Measurements from ENCODE around the gene KIT. TPM values are rescaled to one million over a fixed set of nuclear protein-coding genes. Genes with fewer than 3 reads are reported as not detected.

KIT gene
- polyA plus RNA-seq, 2 donors = 0.49 to 1.7 TPM

DNA sequence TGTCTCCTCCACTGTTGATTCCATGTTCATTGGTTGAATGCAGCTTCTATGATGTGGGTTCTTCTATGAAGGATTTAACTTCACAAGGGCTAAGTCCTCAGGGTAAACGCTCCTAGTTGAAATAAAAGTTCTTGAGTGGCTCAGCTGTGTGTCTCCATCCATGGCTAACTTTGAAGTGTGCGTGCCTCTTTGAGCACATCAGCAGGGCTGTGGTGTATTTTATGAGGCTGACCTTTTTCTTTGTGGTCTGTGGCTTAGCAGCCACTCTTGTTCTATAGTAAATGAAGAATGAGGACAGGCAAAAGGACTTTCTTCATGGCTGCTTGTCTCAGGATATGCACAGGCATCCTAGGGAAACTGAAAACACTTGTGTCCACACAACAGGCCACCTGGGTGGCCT, 88.5 kb downstream of the KIT start:
- Histone ChIP-seq H3K4me1 (ENCODE audit: control insufficient read depth in 2 of 2, insufficient read depth in 2 of 2, low read length in 1 of 2) (no peaks in the 10 kb centered on the region), H3K9me3 (ENCODE audit: control insufficient read depth in 2 of 2, insufficient read depth in 1 of 2, low read depth in 1 of 2, low read length in 1 of 2) (no peaks in the 10 kb centered on the region), H3K4me3 (ENCODE audit: low read depth in 1 of 2, low read length in 2 of 2) (no peak overlapping the region), H3K27ac (ENCODE audit: low read depth in 2 of 2, low read length in 1 of 2) (no peak overlapping the region), H3K27me3 (ENCODE audit: control insufficient read depth in 1 of 2, insufficient read depth in 2 of 2, low read length in 2 of 2) (no peaks in the 10 kb centered on the region), H3K36me3 (ENCODE audit: control insufficient read depth in 2 of 2, insufficient read depth in 2 of 2, low read length in 1 of 2) (no peaks in the 10 kb centered on the region)
- 71 to 72% methylated on average over 2 of the region's 2 CpGs for WGBS, 2 donors

DNA sequence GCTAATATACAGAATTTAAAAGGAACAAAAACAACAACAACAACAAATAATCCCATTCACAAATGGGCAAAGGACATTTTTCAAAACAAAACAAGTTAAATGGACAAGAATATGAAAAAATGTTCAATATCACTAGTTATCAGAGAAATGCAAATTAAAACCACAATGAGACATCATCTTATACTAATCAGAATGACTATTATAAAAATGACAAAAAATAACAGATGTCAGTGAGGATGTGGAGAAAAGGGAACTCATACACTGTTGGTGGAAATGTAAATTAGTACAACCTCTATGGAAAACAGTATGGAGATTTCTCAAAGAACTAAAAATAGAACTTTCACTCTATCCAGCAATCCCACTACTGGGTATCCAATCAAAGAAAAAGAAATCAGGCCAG, 92.6 kb downstream of the KIT start:
- Histone ChIP-seq H3K36me3 (ENCODE audit: control insufficient read depth in 2 of 2, insufficient read depth in 2 of 2, low read length in 1 of 2) (no peaks in the 10 kb centered on the region), H3K9me3 (ENCODE audit: control insufficient read depth in 2 of 2, insufficient read depth in 1 of 2, low read depth in 1 of 2, low read length in 1 of 2) (no peaks in the 10 kb centered on the region), H3K4me3 (ENCODE audit: low read depth in 1 of 2, low read length in 2 of 2) (no peak overlapping the region), H3K4me1 (ENCODE audit: control insufficient read depth in 2 of 2, insufficient read depth in 2 of 2, low read length in 1 of 2) (no peaks in the 10 kb centered on the region), H3K27ac (ENCODE audit: low read depth in 2 of 2, low read length in 1 of 2) (no peak overlapping the region), H3K27me3 (ENCODE audit: control insufficient read depth in 1 of 2, insufficient read depth in 2 of 2, low read length in 2 of 2) (no peaks in the 10 kb centered on the region)

DNA sequence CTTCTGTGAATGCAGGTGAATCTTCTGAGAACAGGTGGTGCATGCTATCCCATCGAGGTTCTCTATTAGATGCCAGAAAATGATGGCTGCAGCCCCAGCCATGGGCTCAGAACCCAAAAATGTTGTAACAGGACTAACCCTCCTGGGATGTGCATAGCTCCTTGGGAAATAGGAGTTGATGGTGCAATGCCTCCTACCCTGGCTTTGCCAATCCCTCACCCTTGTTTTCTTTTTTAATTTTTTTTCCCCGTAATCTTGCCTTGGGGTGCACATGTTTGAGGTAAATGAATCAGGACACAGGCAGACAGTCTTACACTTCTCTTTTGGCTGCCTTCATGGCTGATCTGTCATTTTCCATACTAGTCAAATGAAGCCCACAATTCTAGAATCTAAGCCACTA, 96.6 kb downstream of the KIT start:
- H3K9me3 ChIP-seq (ENCODE audit: control insufficient read depth in 2 of 2, insufficient read depth in 1 of 2, low read depth in 1 of 2, low read length in 1 of 2) = no peaks in the 10 kb centered on the region
- no peaks in the 10 kb centered on the region for H3K27me3 ChIP-seq (ENCODE audit: control insufficient read depth in 1 of 2, insufficient read depth in 2 of 2, low read length in 2 of 2)
- H3K4me1 ChIP-seq (ENCODE audit: control insufficient read depth in 2 of 2, insufficient read depth in 2 of 2, low read length in 1 of 2) = no peaks in the 10 kb centered on the region
- H3K36me3 ChIP-seq (ENCODE audit: control insufficient read depth in 2 of 2, insufficient read depth in 2 of 2, low read length in 1 of 2) = no peaks in the 10 kb centered on the region
- H3K4me3 ChIP-seq (ENCODE audit: low read depth in 1 of 2, low read length in 2 of 2) = no peak overlapping the region
- WGBS, 2 donors = 53% methylated on average over 2 of the region's 2 CpGs
- no peak overlapping the region for H3K27ac ChIP-seq (ENCODE audit: low read depth in 2 of 2, low read length in 1 of 2)

DNA sequence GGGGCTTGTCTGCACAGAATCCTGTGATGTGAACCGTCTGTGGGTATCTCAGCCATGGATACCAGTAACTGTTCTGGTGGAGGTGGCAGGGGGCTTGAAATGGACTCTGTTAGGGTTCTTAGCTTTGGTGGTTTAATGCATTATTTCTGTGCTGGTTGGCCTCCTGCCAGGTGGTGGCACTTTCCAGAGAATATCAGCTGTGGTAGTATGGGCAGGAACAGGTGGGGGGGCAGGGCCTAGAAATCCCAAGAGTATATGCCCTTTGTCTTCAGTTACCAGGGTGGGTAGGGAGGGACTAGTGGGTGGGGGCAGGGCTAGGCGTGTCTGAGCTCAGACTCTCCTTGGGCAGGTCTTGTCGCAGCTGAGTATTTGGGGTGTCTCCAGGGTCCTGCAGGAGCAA, 106.7 kb downstream of the KIT start:
- H3K27ac ChIP-seq (ENCODE audit: low read depth in 2 of 2, low read length in 1 of 2) = no peak overlapping the region
- 92 to 93% methylated on average over 3 of the region's 3 CpGs for WGBS, 2 donors
- H3K4me3 ChIP-seq (ENCODE audit: low read depth in 1 of 2, low read length in 2 of 2) = no peak overlapping the region

DNA sequence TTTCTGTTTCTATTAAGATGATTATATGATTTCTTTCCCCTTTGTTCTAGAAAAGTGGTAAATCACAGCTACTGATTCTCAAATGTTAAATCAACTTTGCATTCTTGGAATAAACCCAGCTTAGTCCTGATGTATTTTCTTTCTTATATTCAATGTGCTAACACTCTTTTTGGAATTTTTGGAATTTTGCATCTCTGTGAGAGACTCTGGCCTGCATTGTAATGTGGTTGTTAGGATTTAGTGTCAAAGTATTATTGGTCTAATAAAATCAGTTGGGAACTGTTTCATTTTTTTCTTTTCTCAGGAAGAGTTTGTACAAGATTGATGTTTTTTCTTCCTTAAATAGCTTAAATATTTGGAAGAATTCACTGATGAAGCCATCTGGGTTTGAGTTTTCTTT, 109.6 kb downstream of the KIT start:
- Histone ChIP-seq H3K9me3 (ENCODE audit: control insufficient read depth in 2 of 2, insufficient read depth in 1 of 2, low read depth in 1 of 2, low read length in 1 of 2) (peaks cover 0 to 2% of the 10 kb centered on the region in 2 donors), H3K27me3 (ENCODE audit: control insufficient read depth in 1 of 2, insufficient read depth in 2 of 2, low read length in 2 of 2) (no peaks in the 10 kb centered on the region), H3K4me1 (ENCODE audit: control insufficient read depth in 2 of 2, insufficient read depth in 2 of 2, low read length in 1 of 2) (no peaks in the 10 kb centered on the region), H3K4me3 (ENCODE audit: low read depth in 1 of 2, low read length in 2 of 2) (no peak overlapping the region), H3K36me3 (ENCODE audit: control insufficient read depth in 2 of 2, insufficient read depth in 2 of 2, low read length in 1 of 2) (no peaks in the 10 kb centered on the region), H3K27ac (ENCODE audit: low read depth in 2 of 2, low read length in 1 of 2) (no peak overlapping the region)

More for the DNA sequence above, 106.7 kb downstream of the KIT start:
- H3K9me3 ChIP-seq (ENCODE audit: control insufficient read depth in 2 of 2, insufficient read depth in 1 of 2, low read depth in 1 of 2, low read length in 1 of 2) = peaks cover 0 to 2% of the 10 kb centered on the region in 2 donors
- no peaks in the 10 kb centered on the region for H3K27me3 ChIP-seq (ENCODE audit: control insufficient read depth in 1 of 2, insufficient read depth in 2 of 2, low read length in 2 of 2)
- no peaks in the 10 kb centered on the region for H3K36me3 ChIP-seq (ENCODE audit: control insufficient read depth in 2 of 2, insufficient read depth in 2 of 2, low read length in 1 of 2)
- H3K4me1 ChIP-seq (ENCODE audit: control insufficient read depth in 2 of 2, insufficient read depth in 2 of 2, low read length in 1 of 2) = no peaks in the 10 kb centered on the region

DNA sequence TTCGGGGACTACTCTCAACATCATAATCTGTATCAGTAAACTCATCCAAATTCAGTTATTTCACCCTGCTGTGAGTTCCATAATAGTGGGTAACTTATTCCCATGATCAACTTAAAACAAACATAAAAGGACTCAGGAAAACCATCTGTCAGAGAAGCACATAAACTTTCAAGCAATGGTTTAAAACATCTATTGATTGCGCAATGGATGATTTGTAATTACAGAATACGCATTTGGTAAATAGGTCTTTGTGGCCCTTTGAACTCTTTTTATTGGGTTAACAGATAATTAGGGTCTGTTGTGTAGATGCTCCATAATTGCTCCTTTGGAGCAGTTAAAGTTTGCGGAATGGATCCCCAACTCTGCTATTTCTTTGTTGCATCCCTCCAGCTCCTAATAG, 115.3 kb downstream of the KIT start:
- Histone ChIP-seq H3K4me3 (ENCODE audit: low read depth in 1 of 2, low read length in 2 of 2) (no peak overlapping the region), H3K9me3 (ENCODE audit: control insufficient read depth in 2 of 2, insufficient read depth in 1 of 2, low read depth in 1 of 2, low read length in 1 of 2) (no peaks in the 10 kb centered on the region), H3K27me3 (ENCODE audit: control insufficient read depth in 1 of 2, insufficient read depth in 2 of 2, low read length in 2 of 2) (no peaks in the 10 kb centered on the region), H3K4me1 (ENCODE audit: control insufficient read depth in 2 of 2, insufficient read depth in 2 of 2, low read length in 1 of 2) (no peaks in the 10 kb centered on the region), H3K27ac (ENCODE audit: low read depth in 2 of 2, low read length in 1 of 2) (no peak overlapping the region), H3K36me3 (ENCODE audit: control insufficient read depth in 2 of 2, insufficient read depth in 2 of 2, low read length in 1 of 2) (no peaks in the 10 kb centered on the region)
- WGBS, 2 donors = 93 to 95% methylated on average over 4 of the region's 4 CpGs

DNA sequence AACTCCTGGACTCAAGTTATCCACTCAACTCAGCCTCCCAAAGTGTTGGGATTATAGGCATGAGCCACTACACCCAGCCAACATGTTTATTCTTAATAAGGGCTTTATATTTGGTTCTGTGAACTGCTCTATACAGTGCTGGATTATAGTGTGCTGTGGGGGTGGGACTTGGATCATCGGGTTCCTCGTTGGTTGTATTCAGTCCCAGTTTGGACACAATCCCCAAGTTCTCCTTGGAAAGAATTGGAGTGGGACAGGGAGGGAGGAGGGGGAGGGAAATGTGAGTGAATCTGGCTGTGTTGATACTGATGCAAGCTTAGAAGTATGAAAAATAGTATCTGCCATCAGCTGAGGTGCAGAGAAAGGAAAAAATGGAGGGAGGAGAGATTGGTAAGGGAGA, 121.3 kb downstream of the KIT start:
- Histone ChIP-seq H3K9me3 (ENCODE audit: control insufficient read depth in 2 of 2, insufficient read depth in 1 of 2, low read depth in 1 of 2, low read length in 1 of 2) (no peaks in the 10 kb centered on the region), H3K4me3 (ENCODE audit: low read depth in 1 of 2, low read length in 2 of 2) (no peak overlapping the region), H3K27ac (ENCODE audit: low read depth in 2 of 2, low read length in 1 of 2) (no peak overlapping the region), H3K36me3 (ENCODE audit: control insufficient read depth in 2 of 2, insufficient read depth in 2 of 2, low read length in 1 of 2) (no peaks in the 10 kb centered on the region), H3K27me3 (ENCODE audit: control insufficient read depth in 1 of 2, insufficient read depth in 2 of 2, low read length in 2 of 2) (no peaks in the 10 kb centered on the region), H3K4me1 (ENCODE audit: control insufficient read depth in 2 of 2, insufficient read depth in 2 of 2, low read length in 1 of 2) (no peaks in the 10 kb centered on the region)
- WGBS, 2 donors = 56 to 72% methylated on average over 2 of the region's 2 CpGs

DNA sequence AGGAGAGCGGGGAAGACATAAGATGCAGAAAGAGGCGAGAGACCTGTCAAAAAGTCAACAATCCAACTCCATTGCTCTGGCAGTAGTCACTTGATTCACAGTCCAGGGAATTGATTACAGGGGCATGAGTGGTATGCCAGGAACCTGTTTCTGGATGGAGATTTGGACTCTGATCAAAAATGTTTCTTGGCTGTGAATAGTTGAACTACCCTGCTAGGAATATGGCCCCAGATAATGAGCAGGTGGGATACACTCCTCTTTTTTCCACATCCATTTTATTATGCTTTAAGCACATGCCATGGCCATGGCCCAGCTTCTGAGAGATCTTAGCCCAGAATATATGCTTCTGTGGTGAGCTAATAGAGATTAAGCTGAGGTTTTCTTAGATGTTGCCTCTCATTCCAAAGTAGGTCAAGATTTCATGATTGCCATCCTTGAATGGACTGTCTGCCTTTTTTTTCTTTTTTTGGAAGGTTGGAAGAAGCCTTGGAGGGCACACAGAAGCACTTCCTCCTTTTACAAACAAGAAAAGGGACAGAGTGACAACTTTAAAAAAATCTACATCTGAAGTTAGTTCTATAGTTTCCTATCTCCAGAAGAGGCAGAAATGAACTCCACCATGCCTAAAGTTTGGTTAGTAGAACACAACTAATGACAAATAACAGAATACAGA, 121.9 kb downstream of the KIT start:
- H3K36me3 ChIP-seq (ENCODE audit: control insufficient read depth in 2 of 2, insufficient read depth in 2 of 2, low read length in 1 of 2) = no peaks in the 10 kb centered on the region
- H3K9me3 ChIP-seq (ENCODE audit: control insufficient read depth in 2 of 2, insufficient read depth in 1 of 2, low read depth in 1 of 2, low read length in 1 of 2) = no peaks in the 10 kb centered on the region
- no peaks in the 10 kb centered on the region for H3K4me1 ChIP-seq (ENCODE audit: control insufficient read depth in 2 of 2, insufficient read depth in 2 of 2, low read length in 1 of 2)
- no peak overlapping the region for H3K4me3 ChIP-seq (ENCODE audit: low read depth in 1 of 2, low read length in 2 of 2)
- 87 to 94% methylated on average over 2 of the region's 2 CpGs for WGBS, 2 donors
- no peaks in the 10 kb centered on the region for H3K27me3 ChIP-seq (ENCODE audit: control insufficient read depth in 1 of 2, insufficient read depth in 2 of 2, low read length in 2 of 2)
- H3K27ac ChIP-seq (ENCODE audit: low read depth in 2 of 2, low read length in 1 of 2) = no peak overlapping the region

DNA sequence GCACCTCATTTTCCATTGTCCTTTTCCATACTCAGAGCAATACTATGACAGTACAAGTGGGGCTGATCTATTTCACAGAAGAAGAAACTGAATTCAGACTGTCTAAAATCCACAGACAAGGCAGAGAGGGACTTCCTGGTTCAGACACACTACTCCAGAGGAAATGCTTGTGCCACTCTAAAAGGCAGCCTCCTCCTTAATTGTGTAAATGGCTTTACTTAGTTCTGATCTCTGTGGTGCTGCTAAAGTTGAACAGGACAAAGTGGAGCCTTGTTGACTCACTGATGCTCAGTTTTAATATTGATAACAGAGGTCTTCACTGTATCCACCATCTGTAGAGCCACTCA, 122.4 kb downstream of the KIT start:
- Histone ChIP-seq H3K27ac (ENCODE audit: low read depth in 2 of 2, low read length in 1 of 2) (no peak overlapping the region), H3K27me3 (ENCODE audit: control insufficient read depth in 1 of 2, insufficient read depth in 2 of 2, low read length in 2 of 2) (no peaks in the 10 kb centered on the region)

DNA sequence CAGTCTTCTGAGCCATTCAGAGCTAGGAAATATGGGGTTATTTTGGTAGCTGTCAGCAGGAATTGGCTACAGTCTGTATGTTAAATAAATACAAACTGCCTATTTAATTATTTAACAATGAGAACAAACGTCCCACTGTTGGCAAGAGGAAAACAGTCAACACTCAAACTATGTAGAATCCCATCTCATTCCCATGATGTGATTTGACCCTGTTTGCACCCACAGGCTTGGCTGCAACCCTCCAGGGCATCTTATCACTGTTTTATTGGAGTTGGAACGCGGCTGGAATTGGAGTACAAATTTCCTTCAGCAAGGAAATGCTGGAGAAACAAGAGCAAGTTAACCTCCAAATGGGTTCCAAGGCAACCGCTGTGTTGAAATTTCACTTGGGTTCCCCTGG, 124.0 kb downstream of the KIT start:
- H3K36me3 ChIP-seq (ENCODE audit: control insufficient read depth in 2 of 2, insufficient read depth in 2 of 2, low read length in 1 of 2) = no peaks in the 10 kb centered on the region
- no peak overlapping the region for H3K27ac ChIP-seq (ENCODE audit: low read depth in 2 of 2, low read length in 1 of 2)
- H3K27me3 ChIP-seq (ENCODE audit: control insufficient read depth in 1 of 2, insufficient read depth in 2 of 2, low read length in 2 of 2) = no peaks in the 10 kb centered on the region
- no peaks in the 10 kb centered on the region for H3K9me3 ChIP-seq (ENCODE audit: control insufficient read depth in 2 of 2, insufficient read depth in 1 of 2, low read depth in 1 of 2, low read length in 1 of 2)
- no peaks in the 10 kb centered on the region for H3K4me1 ChIP-seq (ENCODE audit: control insufficient read depth in 2 of 2, insufficient read depth in 2 of 2, low read length in 1 of 2)
- WGBS, 2 donors = 42 to 44% methylated on average over 4 of the region's 4 CpGs
- H3K4me3 ChIP-seq (ENCODE audit: low read depth in 1 of 2, low read length in 2 of 2) = no peak overlapping the region

More for the DNA sequence above, 122.4 kb downstream of the KIT start:
- H3K36me3 ChIP-seq (ENCODE audit: control insufficient read depth in 2 of 2, insufficient read depth in 2 of 2, low read length in 1 of 2) = no peaks in the 10 kb centered on the region
- no peaks in the 10 kb centered on the region for H3K4me1 ChIP-seq (ENCODE audit: control insufficient read depth in 2 of 2, insufficient read depth in 2 of 2, low read length in 1 of 2)
- H3K9me3 ChIP-seq (ENCODE audit: control insufficient read depth in 2 of 2, insufficient read depth in 1 of 2, low read depth in 1 of 2, low read length in 1 of 2) = no peaks in the 10 kb centered on the region
- H3K4me3 ChIP-seq (ENCODE audit: low read depth in 1 of 2, low read length in 2 of 2) = no peak overlapping the region

Measured in esophagus (tissue), 2 donors.